Nephron (organoid): ENCODE data around the gene DFFB.

ENCODE experiments used
- H3K27ac Mint-ChIP-seq, 3 experiments: 2 replicates each; pipeline ENCODE4 v1.8.0; 2020; ENCODE audit warnings: mixed read lengths in 3 of 3, mild to moderate bottlenecking in 2 of 3, moderate library complexity in 1 of 3
- H3K27me3 Mint-ChIP-seq: 2 replicates; pipeline ENCODE4 v1.8.0; 2021; ENCODE audit warnings: low read depth, mild to moderate bottlenecking, moderate library complexity, mixed read lengths
- H3K36me3 Mint-ChIP-seq: 2 replicates; pipeline ENCODE4 v1.8.0; 2020; ENCODE audit warnings: low read depth, mixed read lengths
- H3K4me1 Mint-ChIP-seq: 2 replicates; pipeline ENCODE4 v1.8.0; 2020; ENCODE audit warnings: mixed read lengths
- H3K4me3 Mint-ChIP-seq, 3 experiments: 2 replicates each; pipeline ENCODE4 v1.8.0; 2020; ENCODE audit warnings: mild to moderate bottlenecking in 3 of 3, mixed read lengths in 3 of 3, moderate library complexity in 2 of 3
- H3K9me3 Mint-ChIP-seq: 2 replicates; pipeline ENCODE4 v1.8.0; 2020; ENCODE audit warnings: mixed read lengths
- CTCF ChIP-seq, 3 experiments: fragments of 200-600 bp; sonication (generic); IDR thresholded peaks; one replicate each; pipeline ENCODE4 v1.5.0; 2021; ENCODE audit warnings: antibody characterized with exemption in 3 of 3; ENCODE audit not compliant: unreplicated experiment in 3 of 3

DFFB gene

GRCh38 chr1:3921765-3922164 lies 64.5 kb downstream of the DFFB start:
- Mint-ChIP-seq H3K4me3 (no peak overlapping the region), H3K36me3 (no peaks in the 10 kb centered on the region), H3K4me1 (peaks cover 22% of the 10 kb centered on the region), H3K9me3 (peaks cover 5% of the 10 kb centered on the region), H3K27ac (peak overlapping the region in 1 of 3 experiments; percentile 50), H3K27me3 (peaks cover 40% of the 10 kb centered on the region)
- no peak for TF ChIP-seq CTCF (IDR thresholded peaks at IDR 0.05; ENCODE audit: unreplicated experiment in 3 of 3)

DNA sequence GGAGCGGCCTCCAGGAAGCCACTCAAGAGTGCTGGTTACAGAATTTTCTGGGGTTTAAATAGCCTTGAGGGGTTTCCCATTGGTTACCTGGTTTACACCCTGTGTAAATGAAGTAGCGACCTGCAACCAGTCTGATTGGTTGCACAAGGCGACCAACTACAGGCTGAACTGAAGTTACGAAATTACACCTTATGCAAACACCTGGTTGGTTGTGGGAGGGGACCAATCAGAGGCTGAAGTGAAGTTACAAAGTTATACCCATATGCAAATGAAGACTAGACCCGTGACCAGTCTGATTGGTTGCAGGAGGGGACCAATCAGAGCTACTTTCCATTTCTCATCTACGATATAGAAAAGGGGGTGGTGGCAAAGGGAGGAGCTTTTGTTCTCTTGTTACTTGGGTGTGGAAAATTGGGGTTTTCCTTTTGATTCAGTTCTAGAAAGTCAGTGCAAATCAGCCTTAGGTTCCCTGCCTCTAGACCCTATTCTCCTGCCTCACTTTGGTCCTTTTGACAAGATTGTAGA lies 65.0 kb downstream of the DFFB start:
- TF ChIP-seq CTCF (IDR thresholded peaks at IDR 0.05; ENCODE audit: unreplicated experiment in 3 of 3), result no peak
- H3K4me1 Mint-ChIP-seq, result peaks cover 27% of the 10 kb centered on the region
- peaks cover 45% of the 10 kb centered on the region for H3K27me3 Mint-ChIP-seq
- H3K27ac Mint-ChIP-seq, result peak overlapping the region in 1 of 3 experiments; percentile 50
- no peaks in the 10 kb centered on the region for H3K36me3 Mint-ChIP-seq
- H3K9me3 Mint-ChIP-seq, result peaks cover 5% of the 10 kb centered on the region
- no peak overlapping the region for H3K4me3 Mint-ChIP-seq

- Mint-ChIP-seq H3K27ac (no peak overlapping the region), H3K36me3 (no peaks in the 10 kb centered on the region)
These were observed 65.6 kb downstream of the DFFB start for GRCh38 chr1:3922851-3923250.

GRCh38 chr1:3923378-3924185 lies 66.3 kb downstream of the DFFB start:
- Mint-ChIP-seq H3K9me3 (no peaks in the 10 kb centered on the region), H3K4me3 (no peak overlapping the region), H3K4me1 (peaks cover 28% of the 10 kb centered on the region), H3K36me3 (no peaks in the 10 kb centered on the region), H3K27me3 (peaks cover 45% of the 10 kb centered on the region), H3K27ac (no peak overlapping the region)
- no peak for TF ChIP-seq CTCF (IDR thresholded peaks at IDR 0.05; ENCODE audit: unreplicated experiment in 3 of 3)

More at GRCh38 chr1:3922851-3923250, 65.6 kb downstream of the DFFB start:
- Mint-ChIP-seq H3K9me3 (peaks cover 5% of the 10 kb centered on the region), H3K4me3 (no peak overlapping the region), H3K4me1 (peaks cover 28% of the 10 kb centered on the region), H3K27me3 (peaks cover 48% of the 10 kb centered on the region)
- no peak for TF ChIP-seq CTCF (IDR thresholded peaks at IDR 0.05; ENCODE audit: unreplicated experiment in 3 of 3)

DNA sequence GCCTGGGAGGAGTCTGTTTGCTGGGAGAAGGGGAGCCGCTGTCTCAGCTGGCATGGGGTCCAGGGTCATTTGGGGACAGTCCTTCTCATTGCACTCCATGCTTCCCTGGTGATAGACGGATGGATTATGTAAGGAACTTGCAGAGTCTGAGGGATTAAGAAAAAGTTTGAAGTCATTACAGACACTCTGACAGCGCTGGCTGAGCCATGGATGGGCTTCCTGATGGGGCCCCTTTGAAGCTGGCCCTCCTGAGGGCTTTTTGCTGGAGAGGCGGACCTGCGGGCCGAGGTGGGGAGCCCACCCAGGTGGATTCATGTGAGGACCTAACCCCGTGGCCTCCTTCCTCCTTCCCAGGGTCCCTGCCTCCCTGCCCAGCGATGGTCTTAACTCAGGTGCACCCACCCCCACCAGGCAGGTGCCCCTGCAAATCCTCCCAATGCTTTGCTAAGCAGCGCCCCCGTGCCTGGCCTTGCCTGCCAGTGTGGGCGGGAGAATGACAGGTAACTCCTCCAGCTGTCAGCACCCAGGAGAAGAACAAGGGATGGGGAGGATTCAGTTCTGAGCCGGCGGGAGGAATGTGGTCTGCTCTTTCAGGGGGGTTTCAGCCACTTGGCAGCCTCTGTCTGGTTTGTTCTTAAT lies 67.0 kb downstream of the DFFB start:
- Mint-ChIP-seq H3K27ac (no peak overlapping the region), H3K4me3 (no peak overlapping the region), H3K4me1 (peaks cover 28% of the 10 kb centered on the region), H3K9me3 (peaks cover under 1% of the 10 kb centered on the region), H3K27me3 (peaks cover 44% of the 10 kb centered on the region), H3K36me3 (no peaks in the 10 kb centered on the region)
- TF ChIP-seq CTCF (IDR thresholded peaks at IDR 0.05; ENCODE audit: unreplicated experiment in 3 of 3), result no peak
